Neutrophil (primary cell): ENCODE data around the gene GUCY1B1.

Source experiments
- H3K27ac ChIP-seq: fragments of 200-600 bp; sonication (generic); 2 replicates; pipeline ENCODE4 v1.5.1; 2016; ENCODE audit warnings: mild to moderate bottlenecking, moderate library complexity
- H3K27me3 ChIP-seq: fragments of 200-600 bp; sonication (generic); 2 replicates; pipeline ENCODE4 v1.6.0; 2016; ENCODE audit warnings: mild to moderate bottlenecking
- H3K36me3 ChIP-seq: fragments of 200-600 bp; sonication (generic); 2 replicates; pipeline ENCODE4 v1.5.1; 2017
- H3K4me1 ChIP-seq, 2 experiments: fragments of 200-600 bp in 1 of 2; sonication (generic) in 1 of 2; 1 replicate in 1 of 2; 2 replicates in 1 of 2; pipeline versions ENCODE4 v1.5.1 to v1.6.1; 2013 to 2016; ENCODE audit warnings: low read depth in 1 of 2, low read length in 1 of 2, mild to moderate bottlenecking in 1 of 2, moderate library complexity in 1 of 2; ENCODE audit not compliant: control insufficient read depth in 1 of 2, insufficient read depth in 1 of 2
- H3K4me3 ChIP-seq, 2 experiments: fragments of 200-600 bp in 1 of 2; sonication (generic) in 1 of 2; 1 replicate in 1 of 2; 2 replicates in 1 of 2; pipeline ENCODE4 v1.5.1; 2013 to 2016; ENCODE audit warnings: low read depth in 1 of 2, low read length in 1 of 2, mild to moderate bottlenecking in 1 of 2, moderate library complexity in 1 of 2
- H3K9me3 ChIP-seq: fragments of 200-600 bp; sonication (generic); 2 replicates; pipeline ENCODE4 v1.5.1; 2016
- CTCF ChIP-seq: fragments of 200-600 bp; sonication (generic); IDR thresholded peaks from 2 replicates; pipeline ENCODE4 v1.5.1; 2016; ENCODE audit warnings: antibody characterized with exemption

The GUCY1B1 gene

GRCh38 chr4:155807021-155807420, 48.2 kb downstream of the GUCY1B1 start:
- no peak for TF ChIP-seq CTCF
- Histone ChIP-seq H3K9me3 (no peaks in the 10 kb centered on the region), H3K4me3 (no peak overlapping the region), H3K27me3 (no peaks in the 10 kb centered on the region), H3K4me1 (no peaks in the 10 kb centered on the region), H3K36me3 (no peaks in the 10 kb centered on the region), H3K27ac (no peak overlapping the region)

GRCh38 chr4:155809835-155810234, 51.0 kb downstream of the GUCY1B1 start:
- no peaks in the 10 kb centered on the region for H3K36me3 ChIP-seq
- TF ChIP-seq CTCF, result no peak
- H3K4me3 ChIP-seq, result no peak overlapping the region
- no peaks in the 10 kb centered on the region for H3K4me1 ChIP-seq
- H3K27ac ChIP-seq, result no peak overlapping the region
- H3K27me3 ChIP-seq, result no peaks in the 10 kb centered on the region
- H3K9me3 ChIP-seq, result no peaks in the 10 kb centered on the region

GRCh38 chr4:155811083-155811482, 52.3 kb downstream of the GUCY1B1 start:
- Histone ChIP-seq H3K27ac (no peak overlapping the region), H3K4me3 (no peak overlapping the region), H3K4me1 (no peaks in the 10 kb centered on the region), H3K9me3 (no peaks in the 10 kb centered on the region), H3K27me3 (no peaks in the 10 kb centered on the region), H3K36me3 (no peaks in the 10 kb centered on the region)
- no peak for TF ChIP-seq CTCF

GRCh38 chr4:155818639-155819038, 59.8 kb downstream of the GUCY1B1 start:
- no peaks in the 10 kb centered on the region for H3K36me3 ChIP-seq
- no peaks in the 10 kb centered on the region for H3K9me3 ChIP-seq
- no peak for TF ChIP-seq CTCF
- no peak overlapping the region for H3K4me3 ChIP-seq
- H3K4me1 ChIP-seq, result no peaks in the 10 kb centered on the region
- H3K27me3 ChIP-seq, result no peaks in the 10 kb centered on the region
- H3K27ac ChIP-seq, result no peak overlapping the region

GRCh38 chr4:155819066-155819465, 60.2 kb downstream of the GUCY1B1 start:
- Histone ChIP-seq H3K4me1 (no peaks in the 10 kb centered on the region), H3K27ac (no peak overlapping the region), H3K9me3 (no peaks in the 10 kb centered on the region), H3K36me3 (no peaks in the 10 kb centered on the region), H3K27me3 (no peaks in the 10 kb centered on the region), H3K4me3 (no peak overlapping the region)
- no peak for TF ChIP-seq CTCF
